ENCODE results near the gene TLE1.
"Not testable (repeated sequence)": the region's sequence is repeated elsewhere in the genome, so short reads cannot be mapped to it uniquely, and the experiment has no call there.

The TLE1 gene

DNA sequence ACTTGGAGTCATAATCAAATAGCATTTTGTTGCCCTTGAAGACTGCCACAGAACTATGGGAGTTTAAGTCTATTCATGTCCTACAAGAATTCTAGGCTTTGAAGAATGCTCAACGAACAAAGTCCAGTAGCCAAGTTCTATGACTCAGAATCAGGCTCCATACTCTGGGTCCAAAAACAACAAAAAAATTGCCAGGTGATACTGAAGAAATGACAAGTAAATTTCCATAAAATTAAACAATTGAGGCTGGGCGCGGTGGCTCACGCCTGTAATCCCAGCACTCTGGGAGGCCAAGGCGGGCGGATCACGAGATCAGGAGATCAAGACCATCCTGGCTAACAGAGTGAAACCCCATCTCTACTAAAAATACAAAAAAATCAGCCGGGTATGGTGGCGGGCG is 94.1 kb downstream of the TLE1 start:
- not testable (repeated sequence) for H3K9ac ChIP-seq (ENCODE audit: low read depth, low read length); H3K36me3 ChIP-seq (ENCODE audit: insufficient read depth, low read length); H3K27me3 ChIP-seq (ENCODE audit: control insufficient read depth, insufficient read depth, low read length); H3K4me1 ChIP-seq (ENCODE audit: control insufficient read depth, insufficient read depth, low read length); H3K9me3 ChIP-seq (replicated peaks; ENCODE audit: low read length); H3K4me2 ChIP-seq (ENCODE audit: low read length); H3K4me3 ChIP-seq (ENCODE audit: low read length)

DNA sequence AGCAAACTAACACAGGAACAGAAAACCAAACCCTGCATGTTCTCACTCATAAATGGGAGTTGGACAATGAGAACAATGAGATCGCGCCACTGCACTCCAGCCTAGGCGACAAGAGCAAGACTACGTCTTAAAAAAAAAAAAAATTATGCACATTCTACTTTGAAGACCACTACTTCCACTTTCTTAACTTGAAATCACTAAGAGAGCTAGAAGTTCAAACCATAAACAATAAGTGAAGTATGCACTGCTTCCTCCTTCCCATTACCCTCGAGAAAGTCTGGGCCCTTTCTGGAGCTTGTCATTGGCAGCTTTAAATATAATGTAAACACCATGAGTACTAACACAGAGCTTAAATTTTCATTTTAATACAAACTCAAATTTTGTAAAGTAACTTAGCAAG is 94.9 kb downstream of the TLE1 start:
- H3K4me1 ChIP-seq (ENCODE audit: control insufficient read depth, insufficient read depth, low read length): no peaks in the 10 kb centered on the region

DNA sequence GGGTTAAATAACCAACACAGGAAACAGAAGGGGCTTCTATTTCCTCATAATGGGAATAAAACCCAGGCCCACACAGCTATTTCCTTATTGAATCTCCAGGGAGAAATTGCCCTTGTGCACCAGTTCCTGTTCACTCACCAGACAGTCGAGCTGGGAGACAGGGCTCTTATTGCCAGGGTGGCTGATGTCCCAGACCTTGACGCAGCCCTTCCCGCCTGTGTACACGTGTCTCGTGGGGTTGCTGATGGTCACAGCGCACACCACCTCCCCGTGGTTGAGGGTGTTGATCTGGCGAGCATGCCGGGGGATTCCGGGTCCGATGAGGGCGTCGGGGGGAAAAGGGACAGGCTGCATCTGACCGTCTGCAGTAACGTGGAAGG is 96.5 kb downstream of the TLE1 start:
- H3K27me3 ChIP-seq (ENCODE audit: control insufficient read depth, insufficient read depth, low read length): no peaks in the 10 kb centered on the region
- no peak overlapping the region for H3K9ac ChIP-seq (ENCODE audit: low read depth, low read length)
- no peaks in the 10 kb centered on the region for H3K9me3 ChIP-seq (replicated peaks; ENCODE audit: low read length)
- no peak overlapping the region for H3K4me3 ChIP-seq (ENCODE audit: low read length)
- no peak overlapping the region for H3K4me2 ChIP-seq (ENCODE audit: low read length)
- no peaks in the 10 kb centered on the region for H3K4me1 ChIP-seq (ENCODE audit: control insufficient read depth, insufficient read depth, low read length)
- no peaks in the 10 kb centered on the region for H3K36me3 ChIP-seq (ENCODE audit: insufficient read depth, low read length)

More for the DNA sequence above, 94.9 kb downstream of the TLE1 start:
- Histone ChIP-seq H3K4me3 (ENCODE audit: low read length) (no peak overlapping the region), H3K9me3 (replicated peaks; ENCODE audit: low read length) (no peaks in the 10 kb centered on the region), H3K9ac (ENCODE audit: low read depth, low read length) (no peak overlapping the region), H3K36me3 (ENCODE audit: insufficient read depth, low read length) (no peaks in the 10 kb centered on the region), H3K4me2 (ENCODE audit: low read length) (no peak overlapping the region), H3K27me3 (ENCODE audit: control insufficient read depth, insufficient read depth, low read length) (no peaks in the 10 kb centered on the region)

DNA sequence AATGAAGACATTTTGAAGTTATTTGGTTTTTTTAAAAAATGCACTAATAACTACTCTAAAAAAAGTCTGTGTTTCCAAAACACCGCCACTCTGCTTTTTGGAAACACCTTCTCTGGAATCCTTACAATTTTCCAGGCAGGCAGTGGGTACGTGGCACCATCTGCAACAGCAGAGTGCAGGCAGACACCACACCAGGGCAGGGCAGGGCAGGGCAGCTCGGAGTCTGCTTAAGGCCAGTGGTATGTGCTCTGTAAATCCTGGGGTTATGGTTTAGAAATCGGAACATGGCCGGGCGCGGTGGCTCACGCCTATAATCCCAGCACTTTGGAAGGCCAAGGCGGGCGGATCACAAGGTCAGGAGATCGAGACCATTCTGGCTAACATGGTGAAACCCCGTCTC is 97.6 kb downstream of the TLE1 start:
- no peak overlapping the region for H3K4me2 ChIP-seq (ENCODE audit: low read length)
- no peak overlapping the region for H3K4me3 ChIP-seq (ENCODE audit: low read length)
- no peak overlapping the region for H3K9ac ChIP-seq (ENCODE audit: low read depth, low read length)
- no peaks in the 10 kb centered on the region for H3K4me1 ChIP-seq (ENCODE audit: control insufficient read depth, insufficient read depth, low read length)
- no peaks in the 10 kb centered on the region for H3K9me3 ChIP-seq (replicated peaks; ENCODE audit: low read length)
- no peaks in the 10 kb centered on the region for H3K27me3 ChIP-seq (ENCODE audit: control insufficient read depth, insufficient read depth, low read length)
- H3K36me3 ChIP-seq (ENCODE audit: insufficient read depth, low read length): peaks cover 5% of the 10 kb centered on the region

DNA sequence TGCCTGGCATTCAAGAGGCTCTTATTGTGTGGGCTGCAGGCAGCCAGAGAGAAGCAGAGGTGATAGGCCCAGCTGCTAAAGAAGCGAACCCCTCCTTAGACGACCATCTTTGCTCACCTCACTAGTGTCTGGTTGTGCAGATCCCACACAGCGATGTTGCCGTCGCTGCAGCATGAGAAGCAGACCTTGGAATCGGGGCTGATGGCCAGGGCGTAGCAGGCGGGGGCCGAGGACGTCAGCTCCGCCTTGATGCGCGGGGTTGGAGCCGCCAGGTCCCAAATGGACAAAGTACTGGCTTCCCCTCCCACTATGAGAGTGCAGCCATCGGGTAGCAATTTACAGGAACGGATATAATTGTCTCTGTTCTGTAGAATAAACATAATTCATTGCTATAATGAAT is 98.7 kb downstream of the TLE1 start:
- H3K9ac ChIP-seq (ENCODE audit: low read depth, low read length): no peak overlapping the region
- no peaks in the 10 kb centered on the region for H3K4me1 ChIP-seq (ENCODE audit: control insufficient read depth, insufficient read depth, low read length)
- H3K9me3 ChIP-seq (replicated peaks; ENCODE audit: low read length): no peaks in the 10 kb centered on the region
- H3K27me3 ChIP-seq (ENCODE audit: control insufficient read depth, insufficient read depth, low read length): no peaks in the 10 kb centered on the region
- H3K36me3 ChIP-seq (ENCODE audit: insufficient read depth, low read length): peaks cover 5% of the 10 kb centered on the region
- H3K4me2 ChIP-seq (ENCODE audit: low read length): no peak overlapping the region
- no peak overlapping the region for H3K4me3 ChIP-seq (ENCODE audit: low read length)

DNA sequence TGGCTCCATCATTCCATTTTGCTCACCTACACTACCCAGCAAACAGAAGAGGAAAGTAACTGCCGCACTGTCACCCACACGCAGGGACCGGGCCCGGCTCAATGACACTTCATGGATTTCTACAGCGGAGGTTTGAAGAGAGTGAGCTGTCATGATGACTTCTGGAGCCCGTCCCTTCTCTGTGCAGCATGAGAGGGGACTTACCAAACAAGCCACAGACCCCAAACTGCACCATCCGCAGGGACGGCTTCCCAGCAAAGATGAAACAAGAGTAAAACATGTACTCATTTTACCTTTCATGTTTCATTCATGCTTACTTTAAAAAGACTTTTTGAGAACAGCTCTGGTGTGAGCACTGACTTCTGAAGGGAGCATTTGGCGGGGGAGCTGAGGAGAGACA is 99.5 kb downstream of the TLE1 start:
- Histone ChIP-seq H3K9me3 (replicated peaks; ENCODE audit: low read length) (no peaks in the 10 kb centered on the region), H3K4me1 (ENCODE audit: control insufficient read depth, insufficient read depth, low read length) (no peaks in the 10 kb centered on the region), H3K4me2 (ENCODE audit: low read length) (no peak overlapping the region), H3K9ac (ENCODE audit: low read depth, low read length) (no peak overlapping the region), H3K4me3 (ENCODE audit: low read length) (no peak overlapping the region), H3K36me3 (ENCODE audit: insufficient read depth, low read length) (peaks cover 5% of the 10 kb centered on the region), H3K27me3 (ENCODE audit: control insufficient read depth, insufficient read depth, low read length) (no peaks in the 10 kb centered on the region)

DNA sequence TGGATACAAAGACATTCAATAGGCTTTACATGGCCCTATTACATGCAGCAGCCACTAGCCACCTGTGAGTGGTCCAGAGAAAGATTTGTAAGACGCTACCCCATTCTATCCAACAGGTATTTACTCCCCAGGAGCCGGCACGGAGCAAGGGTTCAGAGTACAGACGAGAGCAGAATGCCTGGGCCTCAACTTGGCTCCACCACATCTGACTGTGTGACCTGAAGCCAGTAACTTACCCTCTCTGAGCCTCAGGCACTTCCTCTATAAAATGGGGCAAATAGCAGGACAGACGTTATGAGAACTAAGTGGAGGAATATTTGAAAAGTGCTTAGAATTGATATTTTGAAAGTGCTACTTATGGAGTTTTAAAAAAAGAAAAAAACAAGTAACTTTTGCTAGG is 100.0 kb downstream of the TLE1 start:
- no peak overlapping the region for H3K4me3 ChIP-seq (ENCODE audit: low read length)
- H3K4me2 ChIP-seq (ENCODE audit: low read length): no peak overlapping the region
- H3K27me3 ChIP-seq (ENCODE audit: control insufficient read depth, insufficient read depth, low read length): no peaks in the 10 kb centered on the region
- H3K4me1 ChIP-seq (ENCODE audit: control insufficient read depth, insufficient read depth, low read length): no peaks in the 10 kb centered on the region
- no peak overlapping the region for H3K9ac ChIP-seq (ENCODE audit: low read depth, low read length)
- H3K9me3 ChIP-seq (replicated peaks; ENCODE audit: low read length): no peaks in the 10 kb centered on the region
- H3K36me3 ChIP-seq (ENCODE audit: insufficient read depth, low read length): peaks cover 5% of the 10 kb centered on the region

DNA sequence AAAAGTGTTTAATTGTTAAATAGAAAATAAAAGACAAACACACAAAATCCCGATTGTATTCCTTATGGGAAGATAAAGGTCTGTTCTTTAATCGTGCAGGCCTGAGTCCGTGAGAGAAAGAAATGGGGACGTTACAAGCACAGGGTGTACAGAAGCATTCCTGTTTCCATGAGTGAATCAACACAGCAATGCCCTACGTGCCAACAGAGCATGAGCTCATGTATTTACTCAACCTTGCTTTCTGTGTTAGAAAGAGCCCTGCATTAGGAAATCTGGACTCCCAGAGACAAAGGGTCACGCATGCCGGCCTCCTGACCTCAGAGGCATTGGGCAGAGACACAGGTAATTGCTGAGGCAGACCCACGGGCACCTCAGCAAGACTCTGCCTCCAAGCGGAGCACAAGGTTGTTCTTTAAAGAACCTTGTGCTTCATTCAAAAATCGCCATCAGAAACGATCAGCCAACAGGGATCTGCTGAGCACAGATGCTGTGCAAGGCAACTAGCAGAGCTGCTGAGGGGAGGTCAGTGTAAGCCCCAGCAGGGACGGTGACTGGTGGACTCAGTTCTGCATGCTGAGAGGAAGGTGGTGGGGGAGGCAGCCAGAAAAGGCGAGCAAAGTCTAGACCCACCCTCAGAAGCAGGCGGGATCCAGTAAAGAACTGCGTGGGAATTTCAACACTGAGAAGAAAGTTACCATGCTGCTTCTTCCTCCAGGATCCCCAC is 101.0 kb downstream of the TLE1 start:
- Histone ChIP-seq H3K4me3 (ENCODE audit: low read length) (no peak overlapping the region), H3K27me3 (ENCODE audit: control insufficient read depth, insufficient read depth, low read length) (no peaks in the 10 kb centered on the region), H3K9ac (ENCODE audit: low read depth, low read length) (no peak overlapping the region), H3K9me3 (replicated peaks; ENCODE audit: low read length) (no peaks in the 10 kb centered on the region), H3K4me1 (ENCODE audit: control insufficient read depth, insufficient read depth, low read length) (no peaks in the 10 kb centered on the region), H3K4me2 (ENCODE audit: low read length) (no peak overlapping the region), H3K36me3 (ENCODE audit: insufficient read depth, low read length) (peaks cover 5% of the 10 kb centered on the region)

DNA sequence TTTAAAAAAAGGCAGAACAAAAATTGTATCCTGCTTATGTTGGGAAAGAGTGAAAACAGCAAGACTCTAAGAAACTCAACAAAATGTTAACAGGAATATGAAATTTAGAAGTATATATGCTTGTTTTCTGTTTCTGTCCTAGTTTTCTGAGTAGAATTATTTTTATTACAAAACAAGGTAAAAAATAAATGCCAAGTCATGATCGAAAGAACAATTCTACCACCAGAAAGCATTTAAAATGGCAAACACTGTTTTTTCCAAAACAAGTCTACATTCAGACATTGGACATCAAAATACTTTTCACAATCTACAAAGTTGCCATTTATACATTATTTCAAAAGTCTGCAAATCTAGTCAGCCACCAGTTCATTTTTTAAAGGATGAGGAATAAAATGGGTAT is 102.6 kb downstream of the TLE1 start:
- H3K4me2 ChIP-seq (ENCODE audit: low read length): no peak overlapping the region

DNA sequence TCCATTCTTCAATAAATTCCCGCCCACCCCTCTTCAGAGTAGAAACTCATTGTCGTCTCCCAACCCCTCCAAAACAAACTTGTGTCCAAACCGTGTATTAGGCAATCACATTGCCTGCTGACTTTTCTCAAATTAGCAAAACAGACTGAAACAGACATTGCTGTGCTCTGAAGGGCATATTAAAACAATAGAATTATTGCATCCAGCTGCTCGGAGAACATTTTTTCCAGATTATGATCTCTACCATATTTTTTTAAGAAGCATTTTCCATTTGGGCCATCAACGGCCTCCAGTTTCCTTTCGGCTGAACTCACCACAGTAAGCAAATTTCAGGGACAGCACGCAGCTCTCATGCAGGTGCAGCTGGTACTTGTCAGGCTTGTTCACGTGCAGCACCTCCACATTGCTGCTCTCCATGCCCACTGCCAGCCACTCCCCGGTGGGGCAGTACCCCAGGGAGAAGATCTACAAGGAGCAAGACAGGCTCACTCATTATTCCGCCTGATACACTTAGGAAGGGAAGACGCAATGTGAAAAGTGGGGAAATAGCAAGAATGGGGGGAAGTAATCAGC is 104.1 kb downstream of the TLE1 start:
- Histone ChIP-seq H3K9ac (ENCODE audit: low read depth, low read length) (no peak overlapping the region), H3K27me3 (ENCODE audit: control insufficient read depth, insufficient read depth, low read length) (no peaks in the 10 kb centered on the region), H3K4me2 (ENCODE audit: low read length) (no peak overlapping the region), H3K4me1 (ENCODE audit: control insufficient read depth, insufficient read depth, low read length) (no peaks in the 10 kb centered on the region), H3K4me3 (ENCODE audit: low read length) (no peak overlapping the region), H3K36me3 (ENCODE audit: insufficient read depth, low read length) (peaks cover 5% of the 10 kb centered on the region), H3K9me3 (replicated peaks; ENCODE audit: low read length) (no peaks in the 10 kb centered on the region)

More for the DNA sequence above, 102.6 kb downstream of the TLE1 start:
- Histone ChIP-seq H3K4me3 (ENCODE audit: low read length) (no peak overlapping the region), H3K27me3 (ENCODE audit: control insufficient read depth, insufficient read depth, low read length) (no peaks in the 10 kb centered on the region), H3K4me1 (ENCODE audit: control insufficient read depth, insufficient read depth, low read length) (no peaks in the 10 kb centered on the region), H3K9ac (ENCODE audit: low read depth, low read length) (no peak overlapping the region), H3K36me3 (ENCODE audit: insufficient read depth, low read length) (peaks cover 5% of the 10 kb centered on the region), H3K9me3 (replicated peaks; ENCODE audit: low read length) (no peaks in the 10 kb centered on the region)

DNA sequence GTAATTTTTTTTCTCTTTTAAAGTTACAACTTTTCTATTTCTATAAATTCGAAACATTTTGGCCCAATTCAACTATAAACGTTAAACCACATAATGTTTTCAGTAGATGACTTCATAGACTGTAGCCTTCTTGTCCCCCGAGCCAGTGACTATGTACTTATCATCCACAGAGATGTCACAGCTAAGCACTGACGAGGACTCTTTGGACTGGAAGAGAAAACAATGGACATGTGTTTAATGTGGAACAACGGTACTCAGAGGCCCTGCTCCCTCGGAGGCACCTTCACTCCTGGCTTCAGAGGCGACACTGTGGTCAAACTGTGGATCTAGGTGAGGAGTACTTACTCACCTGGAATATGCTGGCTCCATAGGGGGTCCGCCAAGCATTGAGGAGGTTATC is 105.2 kb downstream of the TLE1 start:
- Histone ChIP-seq H3K4me1 (ENCODE audit: control insufficient read depth, insufficient read depth, low read length) (no peaks in the 10 kb centered on the region), H3K9ac (ENCODE audit: low read depth, low read length) (no peak overlapping the region), H3K36me3 (ENCODE audit: insufficient read depth, low read length) (peaks cover 5% of the 10 kb centered on the region), H3K4me2 (ENCODE audit: low read length) (no peak overlapping the region), H3K27me3 (ENCODE audit: control insufficient read depth, insufficient read depth, low read length) (no peaks in the 10 kb centered on the region), H3K9me3 (replicated peaks; ENCODE audit: low read length) (no peaks in the 10 kb centered on the region), H3K4me3 (ENCODE audit: low read length) (no peak overlapping the region)

DNA sequence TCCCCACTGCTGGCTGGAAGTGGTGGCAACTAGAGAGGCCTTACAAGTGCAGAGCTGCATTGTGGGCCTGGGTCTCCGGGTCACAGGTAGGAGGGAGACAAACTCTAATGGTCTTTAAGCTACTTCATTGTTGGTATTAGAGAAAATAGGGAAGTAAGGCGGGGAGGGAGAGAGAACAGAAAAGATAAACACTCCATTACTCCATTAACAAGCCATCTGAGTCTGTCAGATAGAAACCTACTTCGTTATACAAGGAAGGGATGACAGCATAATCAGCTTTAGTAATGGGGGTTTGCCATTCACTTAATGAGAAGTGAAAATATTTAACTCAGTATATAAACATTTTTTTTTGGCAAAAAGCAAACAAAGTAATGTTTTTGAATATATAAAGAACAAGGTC is 107.4 kb downstream of the TLE1 start:
- no peak overlapping the region for H3K4me2 ChIP-seq (ENCODE audit: low read length)
- no peak overlapping the region for H3K9ac ChIP-seq (ENCODE audit: low read depth, low read length)
- H3K4me1 ChIP-seq (ENCODE audit: control insufficient read depth, insufficient read depth, low read length): no peaks in the 10 kb centered on the region
- H3K9me3 ChIP-seq (replicated peaks; ENCODE audit: low read length): no peaks in the 10 kb centered on the region
- H3K36me3 ChIP-seq (ENCODE audit: insufficient read depth, low read length): no peaks in the 10 kb centered on the region
- H3K27me3 ChIP-seq (ENCODE audit: control insufficient read depth, insufficient read depth, low read length): no peaks in the 10 kb centered on the region
- no peak overlapping the region for H3K4me3 ChIP-seq (ENCODE audit: low read length)
